HG03280 (cell line): Measurements from ENCODE around the gene CYGB.
"Not testable (repeated sequence)": the region's sequence is repeated elsewhere in the genome, so short reads cannot be mapped to it uniquely, and the experiment has no call there.

Source experiments
- ATAC-seq: cut with Tn5 transposase; IDR thresholded peaks from one replicate; pipeline ENCODE4 v1.9.1; 2021; ENCODE audit warnings: mild to moderate bottlenecking, moderate library complexity; ENCODE audit not compliant: unreplicated experiment

CYGB gene

GRCh38 chr17:76567634-76568432 lies 30.3 kb upstream of the CYGB start:
- ATAC-seq = no peak

GRCh38 chr17:76566988-76567431 lies 29.5 kb upstream of the CYGB start:
- no peak for ATAC-seq

DNA sequence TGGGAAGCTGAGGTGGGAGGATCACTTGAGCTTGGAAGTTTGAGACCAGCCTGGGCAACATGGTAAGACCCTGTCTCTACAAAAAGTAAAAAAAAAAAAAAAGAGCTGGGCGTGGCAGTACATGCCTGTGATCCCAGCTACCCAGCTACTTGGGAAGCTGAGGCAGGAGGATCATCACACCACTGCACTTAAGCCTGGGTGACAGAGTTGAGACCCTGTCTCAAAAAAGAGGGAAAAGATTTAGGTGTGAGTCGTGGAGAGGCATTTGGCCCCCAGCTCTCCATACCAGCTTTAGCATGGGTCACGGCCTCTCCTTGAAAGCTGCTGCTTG lies 29.1 kb upstream of the CYGB start:
- no peak for ATAC-seq

GRCh38 chr17:76565728-76566612 lies 28.5 kb upstream of the CYGB start:
- no peak for ATAC-seq

DNA sequence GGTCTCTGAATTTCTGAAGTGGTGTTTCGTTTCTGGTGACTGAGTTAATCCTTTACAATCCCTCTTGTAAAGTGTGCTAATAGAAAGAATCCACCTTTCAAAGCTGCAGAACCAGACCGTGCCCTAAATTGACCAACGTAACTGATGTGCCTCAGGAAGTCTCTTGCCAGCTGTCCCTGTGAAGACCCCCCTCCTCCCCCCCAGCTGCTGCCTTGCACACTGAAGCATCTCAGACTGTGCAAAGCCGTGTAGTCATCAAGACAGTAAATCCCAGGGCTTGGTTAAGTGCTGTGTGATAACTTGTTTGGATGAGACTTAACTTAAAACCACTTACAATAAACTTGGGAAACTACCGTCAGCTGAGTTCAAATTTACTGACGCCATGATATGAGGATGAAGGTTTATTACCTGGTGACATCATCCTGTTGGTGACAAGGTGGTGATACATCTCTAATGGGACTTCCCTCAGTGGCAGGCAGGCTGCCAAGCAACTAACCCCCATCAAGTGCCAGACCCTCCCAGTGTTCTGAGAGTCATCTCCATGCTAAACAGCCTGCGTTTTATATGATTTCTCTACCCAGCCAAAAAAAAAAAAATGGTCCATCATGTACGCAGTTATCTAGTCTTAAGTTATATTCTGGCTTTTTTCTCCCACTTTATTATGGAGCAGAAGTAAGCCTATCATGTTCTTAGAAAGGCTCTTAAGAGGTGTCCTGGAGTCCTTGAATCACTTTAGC lies 27.6 kb upstream of the CYGB start:
- ATAC-seq = not testable (repeated sequence)

DNA sequence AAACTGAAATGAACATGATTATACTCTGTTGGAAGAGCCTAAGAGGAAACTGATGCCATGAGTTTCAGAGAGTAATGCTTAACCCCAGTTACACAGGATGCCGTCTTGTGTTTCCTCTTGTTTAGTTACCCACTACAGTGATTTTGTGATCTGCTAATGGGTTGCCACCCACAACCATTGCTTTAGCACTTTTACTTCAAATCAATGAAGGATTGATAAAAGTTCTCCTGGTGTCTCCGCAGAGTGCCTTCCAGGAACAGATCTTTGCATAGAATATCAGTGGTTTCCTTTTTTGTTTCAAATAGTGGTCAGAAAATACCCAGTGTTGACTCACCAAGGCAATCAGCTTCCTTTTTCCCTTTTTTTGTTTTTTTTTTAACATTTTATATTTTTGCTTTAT lies 25.9 kb upstream of the CYGB start:
- ATAC-seq = not testable (repeated sequence)

DNA sequence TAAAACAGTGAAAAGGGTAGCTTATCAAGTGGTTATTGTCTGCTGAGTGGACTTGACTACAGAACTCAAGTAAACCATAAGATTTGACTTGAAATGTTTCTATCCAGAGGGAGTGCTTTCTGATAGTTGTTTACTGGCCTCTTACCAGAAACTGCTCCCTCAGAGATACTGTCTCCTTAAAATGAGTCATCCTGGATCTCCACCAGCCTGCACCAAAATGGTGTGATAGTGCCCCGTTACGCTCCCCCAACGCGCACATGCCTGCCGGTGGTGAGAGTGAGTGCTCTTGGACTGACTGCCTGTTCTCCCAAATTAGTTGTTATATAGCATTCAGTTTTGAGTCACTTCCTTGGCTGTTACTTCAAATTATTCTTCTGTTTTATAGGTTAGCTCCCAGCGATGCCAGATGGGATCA lies 25.2 kb upstream of the CYGB start:
- no peak for ATAC-seq

DNA sequence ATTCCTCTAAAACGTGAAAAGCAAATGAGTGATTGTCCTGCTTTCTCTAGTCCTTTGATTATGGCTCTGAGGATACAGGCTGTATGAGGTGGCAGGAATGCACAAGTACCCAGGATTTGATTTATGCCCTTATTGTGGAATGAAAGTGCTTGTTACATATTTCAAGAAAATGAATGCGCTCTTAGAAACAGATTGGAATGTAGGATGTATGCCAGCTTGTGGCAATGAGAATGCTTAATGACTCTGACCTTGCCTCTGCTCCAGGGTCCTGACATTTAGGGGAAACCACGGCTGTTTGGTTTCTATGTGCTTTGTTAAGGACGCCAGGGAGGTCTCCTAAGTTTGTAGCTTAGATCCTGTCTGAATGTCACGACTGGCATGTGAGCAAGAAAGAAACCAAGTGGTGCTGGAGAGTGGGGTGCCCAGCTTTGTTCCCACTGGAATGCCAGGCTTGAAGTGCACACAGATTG lies 24.3 kb upstream of the CYGB start:
- ATAC-seq = no peak

DNA sequence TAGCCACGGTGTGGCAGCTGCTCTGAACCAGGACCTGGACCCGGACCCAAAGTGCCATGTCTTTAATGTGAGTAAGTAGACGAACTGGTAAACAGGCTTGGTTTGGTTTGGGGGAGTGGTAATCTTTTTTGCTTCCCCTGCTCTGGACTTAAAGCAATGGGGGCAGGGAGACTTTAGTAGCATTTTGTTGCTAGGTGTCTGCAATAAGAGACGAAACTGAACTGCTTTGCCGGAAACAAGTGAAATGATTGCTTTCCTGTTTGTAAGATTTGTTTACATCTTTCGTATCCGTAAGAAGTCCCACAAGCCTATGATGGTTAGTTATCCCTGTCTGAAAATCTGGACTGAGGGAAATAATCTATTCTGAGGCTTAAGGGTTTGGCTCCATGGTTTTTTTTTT lies 23.8 kb upstream of the CYGB start:
- no peak for ATAC-seq

GRCh38 chr17:76560877-76561221 lies 23.3 kb upstream of the CYGB start:
- no peak for ATAC-seq

- no peak for ATAC-seq
These were observed 22.7 kb upstream of the CYGB start for GRCh38 chr17:76560036-76560876.

- ATAC-seq = not testable (repeated sequence)
These were observed 22.0 kb upstream of the CYGB start for GRCh38 chr17:76559460-76559859.

- ATAC-seq = no peak
These were observed 20.9 kb upstream of the CYGB start for GRCh38 chr17:76558198-76559095.

GRCh38 chr17:76557368-76558197 lies 20.1 kb upstream of the CYGB start:
- ATAC-seq = peak; percentile 87

DNA sequence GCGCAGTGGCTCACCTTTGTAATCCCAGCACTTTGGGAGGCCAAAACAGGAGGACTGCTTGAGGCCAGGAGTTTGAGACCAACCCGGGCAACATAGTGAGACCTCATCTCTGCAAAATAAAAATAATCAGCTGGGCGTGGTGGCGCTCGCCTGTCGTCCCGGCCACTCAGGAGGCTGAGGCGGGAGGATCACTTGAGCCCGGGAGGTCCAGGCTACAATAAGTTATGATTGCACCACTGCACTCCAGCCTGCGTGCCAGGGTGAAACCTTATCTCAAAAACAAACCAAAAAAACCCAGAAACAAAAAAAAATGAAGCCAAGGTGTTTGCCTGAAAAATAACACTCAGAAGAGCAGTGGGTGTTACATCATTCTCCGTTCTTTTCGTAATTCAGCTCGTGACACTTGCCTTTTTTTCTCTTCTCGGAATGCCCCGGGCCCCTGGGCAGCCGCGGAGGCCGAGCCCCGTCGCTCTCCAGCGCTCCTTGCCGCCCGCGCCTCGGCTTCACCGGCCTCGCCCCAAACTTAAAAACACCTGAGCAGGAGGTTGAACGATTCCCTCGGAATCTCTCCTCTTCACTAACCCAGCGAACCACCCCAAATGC lies 19.4 kb upstream of the CYGB start:
- ATAC-seq = peak; percentile 38

- no peak for ATAC-seq
These were observed 16.6 kb upstream of the CYGB start for GRCh38 chr17:76554131-76554530.

DNA sequence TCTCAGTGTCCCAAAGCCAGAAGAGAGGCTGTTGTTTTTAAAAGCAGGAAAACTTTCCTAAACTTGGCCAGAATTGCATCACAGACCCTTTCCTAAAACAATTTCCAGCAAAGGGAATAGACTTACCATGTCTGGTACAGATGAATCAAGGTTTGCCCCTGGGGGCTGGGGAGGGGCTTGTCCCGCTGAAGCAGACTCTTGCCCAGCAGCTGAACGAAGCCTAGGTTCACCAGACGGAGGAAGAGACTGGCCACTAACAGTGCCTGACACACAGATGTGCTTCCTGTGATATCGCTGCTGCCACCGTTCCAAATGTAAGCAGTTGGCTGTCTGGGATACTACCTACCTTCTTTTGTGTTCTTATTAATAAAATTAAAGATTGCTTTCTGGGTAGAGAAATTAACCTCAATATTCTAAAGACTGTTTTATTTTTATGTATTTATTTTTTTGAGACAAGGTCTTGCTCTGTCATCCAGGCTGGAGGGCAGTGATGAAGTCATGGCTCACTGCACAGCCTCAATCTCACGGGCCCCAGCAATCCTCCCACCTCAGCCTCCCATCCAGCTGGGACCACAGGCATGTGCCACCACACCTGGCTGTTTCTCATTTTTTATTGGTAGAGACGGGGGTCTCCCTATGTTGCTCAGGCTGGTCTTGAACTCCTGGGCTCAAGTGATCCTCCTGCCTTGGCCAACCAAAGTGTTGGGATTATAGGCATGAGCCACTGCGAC lies 15.8 kb upstream of the CYGB start:
- ATAC-seq = no peak
